ENCODE results near the gene FMNL2.

FMNL2 gene

DNA sequence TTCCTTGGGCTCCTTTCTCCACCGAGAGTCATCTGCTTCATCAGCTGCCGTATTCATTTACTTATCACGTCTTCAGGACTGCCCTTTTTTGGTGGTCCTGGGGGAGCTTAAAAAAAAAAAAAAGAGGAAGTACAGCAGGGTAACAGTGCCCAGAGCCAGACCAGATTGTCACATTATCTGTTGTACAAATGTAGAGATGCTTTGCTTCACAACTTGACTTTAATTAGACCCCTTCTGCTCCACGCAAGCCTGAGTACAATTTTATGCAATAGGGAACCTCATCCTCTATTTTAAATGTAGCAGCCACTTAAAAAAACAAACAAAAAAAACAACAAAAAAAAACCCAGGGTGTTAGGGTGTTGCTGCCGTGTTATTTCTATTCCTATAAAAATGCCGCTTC is 254.0 kb downstream of the FMNL2 start:
- no peak for DNase-seq

DNA sequence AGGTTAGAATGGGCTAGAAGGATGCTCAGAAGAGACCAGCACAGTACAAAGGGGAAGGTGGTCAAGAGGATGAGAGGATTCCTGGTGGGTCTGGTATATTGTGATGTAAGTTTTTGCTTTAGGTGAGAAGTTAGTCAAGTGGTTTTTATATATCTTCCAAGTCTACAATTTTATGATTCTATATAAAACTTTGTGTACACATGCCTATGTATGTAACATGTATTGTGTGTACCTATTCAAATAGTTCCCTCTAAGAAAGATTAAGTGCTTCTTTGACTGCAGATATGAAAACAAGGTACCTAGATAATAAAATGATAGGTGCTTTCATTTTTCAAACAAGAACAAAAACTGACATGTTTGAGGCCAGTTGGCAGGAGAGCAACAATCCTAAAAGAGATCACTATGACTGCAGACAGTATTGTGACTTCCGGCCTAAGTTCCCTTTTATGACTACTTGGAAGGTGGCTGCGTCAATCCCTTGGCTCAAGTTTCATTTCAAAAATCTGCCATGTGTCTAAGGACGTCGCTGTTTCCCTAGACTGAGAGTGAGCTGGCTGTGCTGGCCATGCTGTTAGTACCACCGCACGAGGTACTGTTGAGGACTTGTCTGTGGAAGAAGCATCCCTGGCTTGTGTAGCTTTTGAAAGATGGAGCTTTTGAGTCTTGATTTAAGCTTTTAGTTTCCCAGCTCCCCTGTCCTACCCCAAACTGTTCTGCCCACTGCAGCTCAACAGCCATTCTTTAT is 259.2 kb downstream of the FMNL2 start:
- DNase-seq: no peak

GRCh38 chr2:152594792-152595191 is 259.8 kb downstream of the FMNL2 start:
- DNase-seq: no peak

- DNase-seq: no peak
Measured at GRCh38 chr2:152598975-152599759, 264.2 kb downstream of the FMNL2 start.

DNA sequence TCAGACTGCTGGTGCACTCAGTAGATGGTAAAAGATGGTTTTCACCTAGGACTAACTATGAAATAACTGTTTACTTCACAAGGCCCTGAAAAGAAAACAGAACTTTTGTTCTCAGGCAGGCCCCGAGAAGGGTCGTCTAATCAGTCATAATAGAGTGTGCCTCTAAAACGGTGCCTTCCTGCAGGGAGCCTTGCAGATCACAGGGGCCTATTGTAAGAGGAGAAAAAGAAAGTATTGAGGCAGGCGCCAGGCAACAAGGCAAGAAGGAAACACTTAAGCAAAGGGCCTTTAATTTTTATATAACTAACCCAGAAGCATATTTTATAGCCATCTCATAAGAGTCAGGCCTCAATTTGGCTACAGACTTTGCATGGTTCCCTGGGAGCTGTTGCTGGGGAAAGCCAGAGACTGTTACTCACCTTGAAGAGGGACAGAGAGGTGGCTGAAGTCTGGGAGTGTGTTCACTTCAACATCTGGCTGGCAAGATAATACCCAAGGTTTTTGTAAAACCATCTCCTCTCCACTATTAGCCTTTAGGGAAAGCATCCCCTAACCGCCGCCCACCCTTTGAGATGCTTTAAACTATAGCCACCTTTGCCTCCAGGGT is 265.2 kb downstream of the FMNL2 start:
- DNase-seq: no peak

- DNase-seq: no peak
Measured at GRCh38 chr2:152600697-152601096, 265.7 kb downstream of the FMNL2 start.

GRCh38 chr2:152602750-152603149 is 267.8 kb downstream of the FMNL2 start:
- no peak for DNase-seq

DNA sequence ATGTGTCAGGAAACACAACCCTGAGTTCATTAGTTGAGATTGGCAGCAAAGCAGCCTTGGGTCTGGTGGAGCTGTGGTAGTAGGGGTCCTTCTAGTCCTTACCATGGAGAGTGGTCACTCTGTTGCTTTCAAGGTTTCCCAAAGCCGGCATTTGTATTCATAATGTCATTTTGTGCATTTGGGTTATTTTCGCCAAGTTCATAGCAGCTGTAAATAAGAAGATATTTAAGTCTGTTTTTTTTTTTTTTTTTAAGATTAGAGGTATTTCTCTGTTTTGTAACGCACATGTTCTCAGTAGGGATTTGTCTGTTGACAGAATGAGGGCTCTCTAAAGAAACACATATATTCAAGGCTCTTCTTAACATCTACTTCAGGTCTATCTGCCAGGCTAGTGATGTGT is 268.2 kb downstream of the FMNL2 start:
- no peak for DNase-seq

- DNase-seq: no peak
Measured at GRCh38 chr2:152606081-152606480, 271.1 kb downstream of the FMNL2 start.

GRCh38 chr2:152606941-152607340 is 272.0 kb downstream of the FMNL2 start:
- DNase-seq: no peak

DNA sequence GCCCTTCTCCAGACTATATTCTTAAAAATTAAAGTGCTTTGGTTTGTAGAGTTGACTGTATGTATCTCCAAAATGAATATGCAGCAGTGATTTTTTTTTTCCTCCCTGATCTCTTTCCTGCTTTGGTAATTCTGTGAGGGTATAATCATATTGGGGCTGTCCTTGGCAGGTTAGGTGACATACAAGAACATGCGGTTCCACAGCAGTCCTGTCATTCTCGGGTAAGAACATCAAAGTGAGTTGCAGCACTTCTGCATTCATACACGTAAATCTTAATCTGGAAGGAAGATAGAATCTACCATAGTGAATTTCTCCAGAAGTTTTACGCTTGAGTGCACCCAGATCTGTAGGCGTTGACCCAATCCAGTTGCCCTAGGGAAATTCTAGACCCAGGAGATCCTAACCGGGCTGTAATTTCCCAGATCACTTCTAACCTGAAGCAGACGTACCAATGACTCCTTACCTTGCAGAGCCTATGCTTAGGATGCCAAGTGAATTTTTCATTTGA is 272.9 kb downstream of the FMNL2 start:
- DNase-seq: no peak

GRCh38 chr2:152609154-152609553 is 274.2 kb downstream of the FMNL2 start:
- no peak for DNase-seq

GRCh38 chr2:152609699-152610098 is 274.7 kb downstream of the FMNL2 start:
- DNase-seq: no peak

DNA sequence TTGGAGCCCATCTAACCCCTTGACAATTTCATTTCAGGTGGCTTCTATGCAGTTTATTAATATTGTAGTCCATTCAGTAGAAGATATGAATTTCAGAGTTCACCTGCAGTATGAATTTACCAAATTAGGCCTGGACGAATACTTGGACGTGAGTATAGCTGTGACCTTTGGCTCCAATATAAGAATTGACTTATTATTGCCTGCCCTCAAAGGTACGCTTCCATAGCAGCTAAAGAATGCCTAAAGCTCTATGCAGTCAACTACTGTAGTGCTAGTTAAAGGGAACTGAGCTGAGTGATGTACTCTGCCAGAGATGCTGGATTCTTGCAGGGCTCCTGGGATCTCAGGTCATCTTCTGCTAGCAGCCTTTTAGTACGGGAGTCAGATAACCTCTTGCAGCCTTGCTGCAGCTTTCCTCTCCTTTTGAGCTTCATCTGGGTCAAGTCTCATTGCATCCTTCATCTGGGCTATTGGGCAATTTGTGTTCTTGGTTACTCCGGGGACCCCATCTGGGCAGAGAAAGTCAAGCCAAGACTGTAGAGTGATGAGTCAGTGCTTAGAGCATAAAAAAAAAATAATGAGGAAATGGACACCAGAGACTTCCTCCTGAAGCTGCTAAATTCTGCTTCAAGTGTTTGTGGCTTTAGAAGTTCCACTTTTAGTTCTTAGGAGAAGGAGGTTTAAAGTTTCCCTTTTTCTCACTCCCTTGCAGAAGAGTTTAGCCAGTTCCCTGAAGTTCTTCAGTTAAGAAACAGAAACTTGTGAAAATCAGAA is 276.7 kb downstream of the FMNL2 start:
- no peak for DNase-seq

DNA sequence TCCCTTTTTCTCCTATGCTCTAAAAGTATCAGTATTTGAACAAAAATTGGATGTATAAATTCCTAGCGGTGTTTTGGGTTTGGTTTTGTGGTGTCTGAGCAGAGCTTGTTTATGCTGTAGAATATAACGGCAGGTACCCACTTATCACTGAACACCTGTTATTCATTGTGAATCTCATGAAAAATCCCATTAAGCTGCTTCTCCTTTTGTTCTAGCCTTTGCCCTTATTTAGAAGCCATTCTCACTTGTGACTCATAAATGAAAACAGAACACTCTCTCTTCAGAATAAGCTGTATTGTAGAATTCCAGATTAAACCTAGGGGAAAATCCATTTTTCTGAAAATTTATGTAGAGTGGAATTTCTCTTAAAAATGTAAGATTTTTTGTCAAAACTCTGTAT is 278.3 kb downstream of the FMNL2 start:
- peak in 1 of 2 experiments; percentile 1 for DNase-seq

DNA sequence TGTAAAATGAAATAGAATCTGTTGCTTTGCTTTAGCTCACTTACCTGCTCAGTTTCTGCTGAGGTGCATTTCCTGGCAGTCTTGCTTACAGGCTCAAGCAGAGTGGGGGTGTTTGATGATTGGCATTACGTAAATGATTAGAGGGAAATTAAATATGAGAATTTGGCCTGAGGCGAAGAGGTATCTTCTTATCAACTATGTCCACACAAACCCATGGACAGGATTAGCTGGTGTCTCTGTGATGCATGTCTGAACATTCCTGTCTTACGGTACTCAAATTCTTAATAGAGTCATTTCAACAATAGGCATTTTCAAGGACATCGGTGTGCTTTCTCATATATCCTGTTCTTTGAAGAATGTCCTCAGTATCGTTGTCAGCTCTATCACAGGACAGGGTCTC is 280.2 kb downstream of the FMNL2 start:
- DNase-seq: no peak

DNA sequence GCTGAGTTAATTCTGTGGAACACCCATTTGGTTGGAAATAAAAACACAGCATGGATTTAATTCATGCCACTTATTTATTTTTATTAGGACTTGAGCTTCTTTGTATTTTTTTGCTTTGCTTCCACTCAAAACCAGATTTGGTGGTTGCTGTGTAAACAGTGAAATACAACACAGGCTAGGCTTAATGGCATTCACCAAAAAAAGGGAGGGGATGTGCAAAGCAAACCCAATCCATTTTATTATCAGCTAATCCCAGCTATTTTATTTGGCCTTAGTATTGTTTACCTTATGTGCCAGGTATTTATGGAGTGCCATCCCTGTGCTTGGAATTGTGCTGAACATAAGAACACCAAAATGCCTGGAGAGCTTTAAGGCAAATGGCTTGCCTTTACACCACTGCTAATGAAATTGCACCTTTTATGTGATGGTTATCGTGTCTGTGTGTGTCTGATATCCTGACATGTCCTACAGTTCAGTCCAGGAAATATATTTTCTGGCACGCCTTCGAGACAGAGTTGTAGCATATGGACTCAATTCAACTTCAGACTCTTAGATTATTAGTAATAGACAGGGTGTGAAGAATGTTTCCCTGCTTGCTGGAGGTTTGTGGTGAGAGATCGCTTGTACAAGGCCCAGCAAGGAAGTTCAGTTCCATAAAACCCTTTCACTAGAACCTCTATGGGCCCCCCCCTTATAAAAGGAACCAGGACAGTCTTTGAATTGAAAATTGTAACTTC is 282.6 kb downstream of the FMNL2 start:
- no peak for DNase-seq

DNA sequence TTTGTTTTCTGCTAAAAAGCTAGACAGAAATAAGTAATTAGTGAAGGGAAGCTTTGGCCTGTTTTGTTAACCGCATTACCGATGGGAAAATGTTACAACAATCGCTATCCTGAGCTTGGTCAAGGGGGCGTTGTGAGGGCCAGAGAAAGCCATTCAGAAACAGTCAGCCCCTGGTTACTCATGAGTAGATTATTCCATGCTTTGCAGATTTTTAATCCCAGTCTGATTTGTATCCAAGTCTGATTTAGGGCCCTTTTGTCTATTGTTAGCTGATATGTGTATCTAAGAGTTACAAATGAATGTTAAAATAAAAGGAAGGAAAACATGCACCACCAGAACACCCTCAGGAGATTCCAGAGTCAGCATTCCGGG is 283.2 kb downstream of the FMNL2 start:
- DNase-seq: no peak

DNA sequence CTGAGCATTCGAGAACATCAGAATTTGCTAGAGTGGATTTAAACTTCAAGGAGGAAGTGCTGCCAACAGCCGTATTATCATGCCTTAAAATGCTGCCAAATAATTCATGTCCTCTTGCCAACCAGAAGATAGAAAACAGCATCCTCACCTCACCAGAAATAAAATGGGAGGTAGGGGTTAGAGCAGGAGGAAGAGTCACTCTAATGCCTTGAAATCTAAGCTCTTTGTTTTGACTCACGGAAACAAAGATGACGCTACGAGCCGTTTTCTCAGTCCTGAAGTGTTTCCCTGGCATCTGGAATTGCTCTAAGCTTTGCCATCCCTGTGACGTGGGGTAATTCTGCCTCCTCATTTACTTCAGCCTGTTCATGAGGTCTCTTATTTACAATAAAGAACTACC is 285.2 kb downstream of the FMNL2 start:
- DNase-seq: no peak

- no peak for DNase-seq
Measured at GRCh38 chr2:152620985-152621384, 286.0 kb downstream of the FMNL2 start.

DNA sequence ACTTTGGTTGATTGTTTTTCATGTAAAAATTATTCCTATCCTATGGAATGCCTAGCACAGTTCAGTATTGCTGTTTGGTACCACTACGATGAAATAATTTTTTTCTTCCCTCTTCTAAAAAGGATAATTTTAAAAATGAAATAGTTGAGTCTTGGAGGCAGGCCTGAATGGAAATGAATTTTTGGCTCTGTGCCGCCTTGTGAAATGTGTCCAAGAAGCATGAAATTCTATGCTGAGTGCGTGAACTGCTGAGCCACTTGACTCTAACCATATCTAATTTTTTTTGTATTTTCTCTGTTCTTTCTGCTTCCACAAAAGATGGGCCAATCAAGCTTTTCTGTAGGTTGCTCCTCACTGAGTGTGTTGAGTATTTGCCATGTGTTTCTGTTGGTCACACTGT is 287.2 kb downstream of the FMNL2 start:
- no peak for DNase-seq

GRCh38 chr2:152623076-152623740 is 288.2 kb downstream of the FMNL2 start:
- no peak for DNase-seq
